Measurements from ENCODE around the gene SEC31B. TPM values are rescaled to one million over a fixed set of nuclear protein-coding genes. Genes with fewer than 3 reads are reported as not detected.
A peak's percentile ranks its signal among the peaks of the same experiment; 100 is the strongest.

The SEC31B gene
- polyA plus RNA-seq, 10 donors: 4.8 to 17.3 (median 10.2) TPM

DNA sequence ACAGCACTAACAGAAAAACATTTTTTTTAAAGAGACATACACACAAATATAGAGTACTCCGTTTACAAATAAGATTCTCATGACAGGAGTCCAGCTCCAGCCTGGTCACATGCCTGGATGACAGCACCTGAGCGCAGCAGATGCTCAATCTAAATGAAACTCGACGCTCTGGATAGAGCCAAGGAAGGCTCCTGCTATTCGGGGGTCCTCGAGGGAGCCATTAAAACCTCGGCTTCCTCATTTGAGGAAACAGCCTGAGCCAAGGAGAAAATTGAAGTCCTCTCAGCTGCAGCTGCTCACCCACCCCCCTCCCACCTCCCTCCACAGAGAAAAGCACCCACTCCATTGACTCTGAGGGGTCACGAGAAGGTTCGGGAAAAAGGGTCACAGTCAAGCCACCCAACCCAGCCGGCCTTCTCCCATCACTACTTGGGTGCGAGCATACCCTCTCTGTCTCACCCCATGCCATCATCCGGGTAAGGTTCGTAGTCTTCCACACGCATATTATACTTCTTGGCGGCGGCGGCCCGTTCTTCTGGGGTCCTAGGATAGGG lies 9.3 kb upstream of the SEC31B start:
- DNase-seq: peak; percentile 54 to 85 (median 70)

DNA sequence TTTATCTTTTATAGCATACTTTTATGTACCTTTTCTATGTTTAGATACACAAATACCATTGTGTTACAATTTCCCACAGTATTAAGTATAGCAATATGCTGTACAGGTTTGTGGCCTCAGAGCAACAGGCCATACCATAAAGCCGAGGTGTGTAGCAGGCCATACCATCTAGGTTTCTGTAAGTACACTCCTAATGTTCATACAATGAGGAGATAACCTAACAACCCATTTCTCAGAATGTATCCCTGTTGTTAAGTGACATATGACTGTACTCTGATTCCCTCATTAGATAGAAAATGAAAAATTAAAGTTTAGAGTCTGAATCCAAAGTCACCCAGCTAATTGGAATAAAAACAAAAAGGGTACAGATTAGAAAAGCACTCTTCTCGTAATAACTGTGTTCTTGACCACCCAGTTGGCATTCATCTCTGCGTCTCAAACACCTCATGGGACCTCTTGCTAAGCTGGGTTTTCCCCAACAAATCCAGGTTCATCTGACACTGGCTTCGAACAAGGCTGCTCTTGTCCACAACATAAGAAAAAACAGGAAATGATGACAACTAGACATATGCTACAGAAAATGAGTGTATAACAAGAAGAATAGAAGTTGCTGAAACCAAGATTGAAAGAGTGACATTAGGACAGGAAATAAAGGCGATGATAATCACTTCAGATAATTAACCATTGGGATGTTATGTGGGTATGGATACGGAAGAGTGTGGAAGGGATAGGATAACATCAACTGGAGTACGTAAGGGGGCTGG lies 8.6 kb upstream of the SEC31B start:
- DNase-seq: no peak

DNA sequence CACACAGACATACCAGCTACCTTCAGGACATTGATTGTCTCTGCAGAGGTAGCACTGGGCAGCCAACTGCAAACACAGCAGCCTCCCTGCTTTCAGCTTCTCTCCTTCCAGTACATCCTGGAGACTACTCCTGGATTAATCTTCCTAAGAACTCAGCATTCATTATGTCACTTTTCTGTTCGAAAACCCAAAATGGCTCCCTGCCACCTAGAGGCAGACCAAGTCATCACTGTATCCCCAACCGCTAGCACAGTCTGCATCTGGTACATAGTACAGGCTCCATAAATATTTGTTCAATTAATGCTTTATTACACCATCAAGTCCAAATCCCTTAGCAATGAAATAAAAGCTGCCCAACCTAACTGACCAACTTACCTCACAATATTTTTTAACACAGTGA lies 5.0 kb upstream of the SEC31B start:
- DNase-seq: no peak

DNA sequence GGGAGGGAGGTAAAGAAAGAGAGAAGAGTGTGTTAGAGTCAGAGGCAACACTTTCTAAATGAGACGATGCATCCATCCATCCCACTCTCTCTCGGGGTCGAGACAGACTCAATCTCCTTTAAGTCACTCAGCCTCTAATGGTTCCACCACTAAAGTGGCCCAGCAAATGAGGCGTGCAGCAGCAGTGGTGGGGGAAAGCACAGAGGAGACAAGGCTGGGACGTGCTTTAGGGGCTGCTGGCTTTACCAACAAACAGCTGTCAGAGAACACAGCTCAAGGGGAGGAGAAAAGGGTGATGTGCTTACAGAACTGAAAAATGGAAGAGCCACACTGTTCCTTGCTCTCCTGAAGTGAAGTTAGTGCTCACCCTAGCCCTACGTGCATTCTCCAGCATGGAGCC lies 4.5 kb upstream of the SEC31B start:
- no peak for DNase-seq

DNA sequence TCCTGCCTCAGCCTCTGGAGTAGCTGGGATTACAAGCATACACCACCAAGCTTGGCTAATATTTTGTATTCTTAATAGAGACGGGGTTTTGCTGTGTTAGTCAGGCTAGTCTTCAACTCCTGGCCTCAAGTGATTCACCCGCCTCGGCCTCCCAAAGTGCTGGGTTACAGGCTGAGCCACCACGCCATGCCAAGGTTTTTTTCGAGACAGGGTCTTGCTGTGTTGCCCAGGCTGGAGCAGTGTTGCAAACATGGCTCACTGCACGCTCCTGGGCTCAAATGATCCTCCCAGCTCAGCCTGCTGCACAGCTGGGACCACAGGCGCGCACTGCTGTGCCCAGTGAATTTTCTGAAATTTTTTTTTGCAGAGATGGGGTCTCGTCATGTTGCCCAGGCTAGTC lies 3.3 kb upstream of the SEC31B start:
- no peak for DNase-seq

DNA sequence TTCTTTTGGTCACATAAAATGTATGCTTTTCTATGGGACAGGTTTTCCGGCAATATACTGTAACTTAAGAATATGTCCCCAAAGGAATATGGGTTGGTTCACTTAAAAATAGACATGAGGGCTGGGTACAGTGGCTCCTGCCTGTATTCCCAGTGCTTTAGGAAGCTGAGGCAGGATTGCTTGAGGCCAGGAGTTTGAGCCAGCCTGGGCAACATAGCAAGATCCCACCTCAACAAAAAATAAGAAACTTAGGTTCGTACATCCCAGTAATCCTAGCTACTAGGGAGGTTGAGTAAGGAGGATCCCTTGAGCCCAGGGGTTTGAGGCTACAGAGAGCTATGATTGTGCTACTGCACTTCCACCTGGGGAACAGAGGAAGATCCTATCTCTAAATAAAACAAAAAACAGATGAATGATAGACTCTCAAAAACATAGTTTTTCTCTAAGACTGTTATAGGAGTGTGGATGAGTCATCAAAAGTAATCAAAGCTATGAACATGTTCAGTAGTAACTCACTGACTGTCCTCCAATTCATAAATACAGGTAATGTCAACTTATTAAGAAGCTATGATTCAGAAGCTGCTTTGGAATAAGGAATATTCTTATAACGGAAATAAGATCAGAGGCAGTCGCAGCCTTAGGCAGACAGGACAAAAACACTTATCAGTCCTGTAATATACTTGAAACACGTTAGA lies 2.6 kb upstream of the SEC31B start:
- no peak for DNase-seq

DNA sequence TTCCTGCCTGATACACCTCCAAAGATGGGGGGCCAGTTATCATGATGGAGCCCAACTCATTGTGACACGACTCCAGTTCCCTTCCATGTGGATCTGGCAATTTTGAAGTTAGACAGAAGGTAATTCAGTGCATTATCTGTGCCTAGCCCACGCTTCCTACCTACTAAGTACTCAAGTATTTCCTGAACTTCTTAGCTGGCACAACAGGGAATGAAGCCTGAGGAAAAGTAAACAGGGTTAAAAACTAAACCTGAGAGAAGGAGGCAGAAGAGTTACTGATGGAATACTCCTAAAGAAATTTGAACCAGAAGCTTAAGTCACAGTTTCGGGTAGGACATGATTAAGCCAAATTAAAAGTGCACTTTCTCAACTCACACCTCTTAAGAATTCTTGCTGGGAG lies 1.1 kb upstream of the SEC31B start:
- no peak for DNase-seq

DNA sequence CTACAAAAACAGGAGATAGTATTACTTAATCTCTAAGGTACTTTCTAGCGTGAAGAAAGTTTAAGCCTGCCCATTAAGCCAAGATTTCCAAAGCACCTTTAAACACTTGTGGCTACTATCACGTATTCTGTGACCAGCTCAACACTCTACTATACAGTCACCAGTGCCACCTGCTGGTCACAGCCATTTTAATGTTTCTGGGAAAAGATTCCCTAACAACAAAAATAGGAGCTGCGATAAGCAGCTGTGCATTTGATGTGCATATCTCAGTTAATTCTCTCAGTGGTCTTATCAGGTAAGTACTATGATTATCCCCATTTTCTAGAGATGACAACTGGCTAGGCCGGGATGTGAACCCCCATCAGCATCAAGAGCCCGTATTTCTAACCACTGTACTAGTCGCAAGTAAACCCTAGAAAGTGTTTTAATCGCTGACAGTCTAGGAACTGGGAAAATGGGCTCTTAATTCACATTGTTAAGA lies 860 bp downstream of the SEC31B start:
- peak; percentile 54 to 77 (median 61) for DNase-seq

DNA sequence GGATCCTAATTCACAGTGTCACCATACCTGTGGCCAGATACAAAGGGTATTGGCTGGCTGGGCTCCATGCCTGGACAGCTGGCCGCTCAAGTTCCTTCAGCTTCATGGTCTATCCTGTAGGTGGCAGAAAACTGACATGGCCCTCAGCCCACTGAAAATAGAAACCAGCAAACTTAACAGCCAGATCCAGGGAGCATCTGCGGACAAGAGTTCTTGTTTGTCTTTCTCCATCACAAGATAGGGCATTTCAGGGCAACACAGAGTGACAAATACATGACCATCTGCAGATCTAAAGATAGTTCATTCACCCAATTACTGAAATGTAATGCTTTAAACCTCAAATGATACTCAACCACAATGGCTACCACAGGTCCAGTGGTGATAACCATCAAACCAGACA lies 2.8 kb downstream of the SEC31B start:
- no peak for DNase-seq

DNA sequence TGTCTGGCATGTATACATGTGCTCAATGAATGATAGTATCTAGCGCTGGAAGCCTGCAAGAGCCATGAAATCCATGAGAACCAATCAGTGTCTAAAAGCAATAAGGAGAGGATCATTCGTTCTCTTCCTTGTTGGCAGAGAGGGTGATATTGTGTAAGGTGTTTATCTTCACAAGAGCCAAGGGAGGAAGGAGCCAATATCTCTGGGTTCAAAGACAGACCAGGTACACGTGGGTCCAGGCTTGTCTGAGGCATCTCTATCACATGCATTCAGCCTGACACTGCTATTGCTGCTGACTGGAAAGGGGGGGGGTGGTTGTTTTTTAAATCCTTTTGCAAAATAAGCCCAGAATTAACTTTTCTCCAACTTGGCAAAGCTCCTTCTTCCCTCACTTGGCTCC lies 4.0 kb downstream of the SEC31B start:
- DNase-seq: no peak

DNA sequence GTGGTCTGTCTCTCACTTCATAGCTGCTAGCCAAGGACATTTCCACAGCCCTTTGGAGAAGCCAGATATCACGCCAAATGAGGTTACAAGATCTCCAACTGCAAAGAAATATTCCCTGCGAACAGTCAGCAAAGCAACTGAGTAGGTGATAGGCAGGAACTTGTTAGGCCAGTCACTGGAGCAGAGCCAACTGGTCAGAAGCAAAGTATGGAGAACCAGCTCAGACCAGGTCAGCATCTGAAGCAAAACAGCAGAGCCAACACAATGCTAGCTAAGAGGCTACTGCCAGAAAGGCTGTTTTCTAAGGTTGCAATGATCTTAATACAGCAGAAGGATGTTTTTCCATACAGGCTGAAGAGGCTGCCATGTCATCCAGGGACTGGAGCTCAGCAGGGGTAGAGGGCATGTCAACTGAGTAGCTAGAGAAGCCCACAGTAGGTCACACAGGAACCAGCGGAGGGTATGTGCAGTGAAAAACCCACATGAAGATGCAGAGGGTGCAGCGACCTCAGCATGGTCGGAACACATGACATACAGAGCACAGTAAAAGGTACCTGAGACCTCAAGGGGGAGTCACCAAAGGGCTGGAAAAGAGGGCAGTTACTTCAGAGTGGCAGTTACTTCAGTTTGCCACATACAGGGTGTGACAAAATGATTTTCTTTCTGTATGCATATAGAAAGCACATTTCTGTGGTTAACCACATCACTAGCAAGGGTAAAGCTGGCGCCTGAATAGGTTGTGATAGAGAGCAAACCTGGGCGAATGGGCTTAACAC lies 8.9 kb downstream of the SEC31B start:
- DNase-seq: no peak

DNA sequence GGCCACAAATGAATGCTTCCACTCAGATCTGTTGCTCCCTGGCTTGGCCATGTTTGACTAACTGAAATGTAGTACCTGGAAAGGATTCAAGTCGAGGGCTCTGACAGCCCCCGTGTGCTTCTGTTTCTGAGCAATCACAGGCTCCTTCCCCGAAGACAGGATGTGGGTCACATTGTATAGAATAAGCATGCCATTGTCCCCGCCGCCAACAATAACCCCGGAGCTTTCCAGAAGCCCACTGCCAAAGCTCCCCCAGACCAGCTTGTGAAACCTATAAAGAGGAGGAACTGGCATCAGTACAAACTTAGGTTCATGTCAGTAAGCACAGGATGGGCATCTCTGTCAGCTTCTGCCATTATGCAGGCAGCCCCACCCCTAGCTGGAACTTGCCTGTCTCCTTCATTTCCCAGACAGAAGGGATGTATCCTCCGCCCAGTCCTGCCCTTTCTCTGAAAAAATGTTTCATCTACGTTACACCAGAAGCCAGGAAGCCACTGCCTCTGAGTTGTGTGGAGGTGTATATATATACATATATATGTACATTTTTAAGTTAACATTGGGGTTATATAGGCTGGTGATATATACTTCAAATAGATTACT lies 10.3 kb downstream of the SEC31B start:
- DNase-seq: no peak

DNA sequence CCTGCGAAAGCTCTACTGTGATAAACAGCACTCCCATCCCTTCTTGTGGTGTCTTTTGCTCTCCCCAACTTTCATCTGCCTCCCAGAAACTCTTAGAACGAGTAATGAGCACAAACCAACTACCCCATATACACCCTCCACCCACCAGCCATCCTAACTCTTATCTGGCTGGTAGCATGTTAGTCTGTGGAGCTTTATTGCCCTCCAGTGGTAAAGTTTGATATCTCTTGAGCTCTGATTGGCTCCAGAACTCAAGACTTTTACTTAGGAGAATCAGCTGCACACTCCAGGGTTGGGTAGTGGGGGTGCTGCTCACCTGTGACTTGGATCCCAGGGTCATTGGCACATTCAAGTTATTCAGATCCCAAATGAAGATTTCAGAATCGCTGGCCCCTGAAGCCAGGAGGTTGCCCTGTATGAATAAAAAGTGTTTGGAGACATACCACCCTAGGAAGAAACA lies 10.9 kb downstream of the SEC31B start:
- peak in 2 of 3 donors; percentile 26 to 38 for DNase-seq

DNA sequence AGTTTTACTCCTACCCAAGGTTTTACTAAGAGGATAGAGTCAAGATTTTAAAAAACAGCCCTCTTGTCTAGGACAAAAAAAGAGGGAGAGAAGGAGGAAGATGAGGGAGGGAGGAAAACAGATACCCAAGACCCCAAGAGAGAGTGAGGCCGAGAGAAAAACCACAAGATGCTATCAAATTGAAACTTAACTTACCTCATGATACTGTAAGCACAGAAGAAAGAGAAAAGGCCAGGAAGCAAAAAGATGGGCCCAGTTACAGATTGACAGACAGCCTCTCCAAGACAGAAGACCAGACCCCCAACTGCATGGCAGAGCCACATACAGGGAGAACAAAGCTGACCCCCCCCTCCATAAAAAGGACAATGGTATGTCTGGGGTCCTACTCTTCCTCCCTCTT lies 11.4 kb downstream of the SEC31B start:
- DNase-seq: no peak

DNA sequence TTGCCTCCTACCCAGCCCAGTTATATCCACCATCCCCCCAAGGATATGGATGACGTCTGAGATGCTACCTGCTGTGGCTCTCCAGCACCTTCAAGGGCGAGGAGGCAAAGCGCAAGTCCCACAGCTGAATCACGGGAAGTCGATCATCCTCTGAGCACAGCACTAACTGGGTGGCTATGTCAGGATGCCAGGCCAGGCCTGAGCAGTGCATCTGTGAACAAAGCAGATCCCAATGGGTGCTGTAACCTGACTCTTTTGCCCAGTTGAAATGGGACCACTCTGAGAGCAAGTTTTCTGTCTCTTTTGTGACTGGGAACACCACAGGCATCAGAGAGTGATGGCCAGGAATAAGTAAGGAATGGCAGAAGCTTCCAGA lies 12.3 kb downstream of the SEC31B start:
- DNase-seq: no peak

DNA sequence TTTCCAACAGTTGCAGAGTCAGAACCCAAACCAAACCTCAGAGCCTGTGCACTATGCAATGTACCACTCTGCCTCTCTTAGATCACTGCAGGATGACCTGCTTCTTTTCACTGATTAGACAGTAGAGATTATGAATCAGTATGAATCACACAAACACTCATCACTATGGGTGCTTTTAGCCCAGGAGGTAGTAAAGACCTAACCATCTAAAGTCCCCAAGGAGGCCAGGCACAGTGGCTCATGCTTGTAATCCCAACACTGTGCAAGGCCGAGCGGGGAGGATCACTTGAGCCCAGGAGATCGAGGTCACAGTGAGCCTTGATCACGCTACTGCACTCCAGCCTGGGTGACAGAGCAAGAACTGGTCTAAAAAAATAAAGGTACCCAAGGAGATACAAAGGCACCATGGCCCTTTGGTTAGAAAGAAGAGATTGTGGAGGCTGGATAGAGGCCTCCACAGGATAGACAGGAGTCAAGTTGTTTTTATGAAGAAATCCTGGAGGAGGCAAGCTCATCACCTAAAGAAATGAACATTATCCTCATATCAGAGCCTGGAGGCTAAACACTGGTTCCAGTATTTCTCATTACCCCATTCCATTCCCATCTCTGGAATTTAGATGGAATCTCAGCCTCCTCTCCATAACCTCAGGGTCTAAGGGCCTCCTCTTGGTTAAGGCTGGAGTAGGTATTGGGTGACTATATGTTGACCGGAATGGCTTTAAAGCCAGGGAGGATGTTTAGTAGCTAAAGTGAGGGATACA lies 12.9 kb downstream of the SEC31B start:
- peak in 1 of 3 donors; percentile 56 for DNase-seq

DNA sequence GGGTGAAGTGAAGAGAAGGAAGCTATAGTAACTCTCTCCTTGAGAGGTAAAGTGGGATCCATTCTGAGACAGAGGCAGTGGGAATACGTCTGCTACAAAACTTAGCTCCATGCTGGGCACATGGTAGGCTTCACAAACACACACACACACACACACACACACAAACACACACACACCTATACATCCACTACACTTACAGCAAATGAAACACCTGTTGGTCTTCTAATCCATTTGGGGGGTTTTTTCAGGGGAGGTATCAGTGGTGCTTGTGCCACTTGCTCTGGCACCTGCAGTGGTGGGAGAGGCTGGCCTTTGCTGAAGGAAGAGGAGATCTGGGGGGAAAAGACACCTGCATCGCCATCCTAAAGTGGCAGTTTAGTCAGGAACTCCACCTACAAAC lies 14.5 kb downstream of the SEC31B start:
- no peak for DNase-seq

DNA sequence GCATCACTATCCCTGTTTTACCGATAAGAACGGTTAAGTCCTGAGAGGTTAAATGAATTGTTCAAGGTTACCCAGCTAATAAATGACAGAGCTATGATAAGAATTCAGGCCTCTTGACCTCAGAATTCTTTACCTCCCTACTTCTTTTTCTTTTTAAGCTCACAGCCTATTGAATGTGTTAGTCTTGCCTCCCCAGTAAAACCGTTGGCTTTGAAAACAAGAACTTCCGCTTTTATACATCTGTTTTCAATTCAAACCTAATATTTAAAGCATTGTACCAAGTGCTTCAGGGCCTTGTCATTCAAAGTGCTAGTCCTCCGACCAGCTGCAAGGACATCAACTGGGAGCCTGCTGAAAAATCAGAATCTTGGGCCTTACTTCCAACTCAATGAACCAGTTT lies 15.6 kb downstream of the SEC31B start:
- DNase-seq: peak in 2 of 3 donors; percentile 24 to 43

DNA sequence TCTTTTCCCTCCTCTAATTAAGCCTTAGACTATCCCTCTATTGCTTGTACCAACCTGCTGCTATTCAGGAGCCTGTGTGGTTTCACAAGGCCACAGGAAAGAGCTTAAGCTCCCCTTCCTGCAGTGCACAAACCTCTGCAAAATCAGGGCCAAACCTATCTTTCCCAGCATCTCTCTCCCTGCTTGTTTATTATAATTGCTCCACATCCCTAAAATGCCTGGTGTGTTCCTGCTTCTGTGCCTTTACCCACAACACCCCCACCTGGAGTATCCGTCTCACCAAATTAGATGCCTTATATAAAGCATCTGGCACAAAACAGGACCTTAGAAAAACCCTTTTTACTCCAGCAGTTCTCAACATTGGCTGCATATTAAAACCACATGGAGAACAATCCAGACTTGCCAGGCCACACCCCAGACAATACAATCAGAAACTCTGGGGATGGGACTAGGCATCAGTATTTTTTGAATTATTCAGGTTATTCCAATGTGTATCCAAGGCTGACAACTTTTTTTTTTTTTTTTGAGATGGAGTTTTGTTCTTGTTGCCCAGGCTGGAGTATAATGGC lies 16.7 kb downstream of the SEC31B start:
- DNase-seq: peak in 1 of 3 donors; percentile 22

DNA sequence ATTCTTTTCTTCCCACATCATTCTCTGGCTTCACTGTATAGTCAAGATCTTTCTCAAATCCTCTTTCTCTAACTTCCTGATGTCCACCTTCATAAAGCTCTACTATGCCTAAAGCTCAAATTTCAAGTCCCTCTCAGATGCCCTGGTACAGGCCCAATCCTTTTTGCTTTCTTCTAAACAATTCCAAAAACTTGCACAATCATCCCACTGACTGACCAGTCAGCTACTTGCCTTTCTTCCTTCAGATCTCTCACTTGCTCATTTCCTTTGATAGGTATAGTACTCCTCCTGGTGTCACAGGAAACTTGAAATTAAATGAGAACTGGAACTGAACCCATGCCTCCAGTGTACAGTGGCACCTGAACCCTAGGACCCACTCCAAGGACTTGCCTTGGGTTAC lies 18.2 kb downstream of the SEC31B start:
- DNase-seq: no peak

DNA sequence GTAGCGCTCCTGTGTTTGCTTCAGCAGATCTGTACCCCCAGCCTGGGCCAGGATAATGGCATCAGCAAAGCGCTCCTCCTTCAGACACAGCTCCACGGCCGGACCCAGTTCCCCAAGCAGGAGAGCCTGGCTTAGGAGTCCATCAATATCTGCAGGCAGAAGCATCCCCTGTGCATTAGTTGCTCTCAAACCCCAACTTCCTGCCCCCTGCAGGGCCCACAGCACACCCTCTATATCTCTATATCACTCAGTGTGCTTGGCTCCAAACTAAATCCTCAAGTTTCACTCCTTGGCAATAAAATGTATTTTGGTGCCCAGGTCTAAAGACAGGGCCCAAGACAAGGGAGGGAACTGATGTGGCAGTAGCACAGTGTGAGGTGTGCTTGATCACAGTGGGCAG lies 21.6 kb downstream of the SEC31B start:
- DNase-seq: no peak

All from muscle of back (tissue), 11 donors.